GM06990 (cell line): Measurements from ENCODE around the gene AK4.
"Not testable (repeated sequence)": the region's sequence is repeated elsewhere in the genome, so short reads cannot be mapped to it uniquely, and the experiment has no call there.

Experiments
- DNase-seq: peaks from one replicate; pipeline ENCODE4 v3.0.0-alpha.2; 2011; ENCODE audit not compliant: insufficient read length; ENCODE audit errors: extremely low read depth
- H3K27me3 ChIP-seq: replicated peaks from 2 replicates; pipeline ENCODE4 v1.6.0; 2011; ENCODE audit warnings: low read length; ENCODE audit not compliant: control insufficient read depth, insufficient read depth
- H3K36me3 ChIP-seq: 2 replicates; pipeline ENCODE4 v1.5.1; 2011; ENCODE audit warnings: low read length; ENCODE audit not compliant: control insufficient read depth, insufficient read depth
- H3K4me3 ChIP-seq: replicated peaks from 2 replicates; pipeline ENCODE4 v1.5.1; 2011; ENCODE audit warnings: low read depth, mild to moderate bottlenecking, control low read depth, low read length
- CTCF ChIP-seq: IDR thresholded peaks from 2 replicates; pipeline ENCODE4 v1.5.1; 2011; ENCODE audit warnings: low read length, control low read depth, mild to moderate bottlenecking, inconsistent platforms; ENCODE audit not compliant: insufficient read depth, poor library complexity, severe bottlenecking

Gene AK4

GRCh38 chr1:65156910-65157545 lies 9.0 kb downstream of the AK4 start:
- Histone ChIP-seq H3K36me3 (no peaks in the 10 kb centered on the region), H3K4me3 (no peak overlapping the region), H3K27me3 (no peaks in the 10 kb centered on the region)
- no peak for TF ChIP-seq CTCF
- no peak for DNase-seq

- Histone ChIP-seq H3K4me3 (no peak overlapping the region), H3K27me3 (no peaks in the 10 kb centered on the region), H3K36me3 (no peaks in the 10 kb centered on the region)
- no peak for TF ChIP-seq CTCF
- no peak for DNase-seq
These were observed 9.5 kb downstream of the AK4 start for GRCh38 chr1:65157546-65157941.

- not testable (repeated sequence) for H3K36me3 ChIP-seq, H3K27me3 ChIP-seq, DNase-seq, H3K4me3 ChIP-seq
These were observed 11.3 kb downstream of the AK4 start for GRCh38 chr1:65159291-65159688.

- no peak for TF ChIP-seq CTCF
- Histone ChIP-seq H3K4me3 (no peak overlapping the region), H3K27me3 (no peaks in the 10 kb centered on the region), H3K36me3 (no peaks in the 10 kb centered on the region)
- no peak for DNase-seq
These were observed 12.0 kb downstream of the AK4 start for GRCh38 chr1:65159801-65160523.

GRCh38 chr1:65163201-65163805 lies 15.3 kb downstream of the AK4 start:
- no peak for TF ChIP-seq CTCF
- DNase-seq: no peak
- Histone ChIP-seq H3K4me3 (no peak overlapping the region), H3K36me3 (no peaks in the 10 kb centered on the region), H3K27me3 (no peaks in the 10 kb centered on the region)

- DNase-seq, H3K36me3 ChIP-seq, H3K27me3 ChIP-seq, H3K4me3 ChIP-seq: not testable (repeated sequence)
These were observed 16.1 kb downstream of the AK4 start for GRCh38 chr1:65164101-65164500.
